ENCODE results near the gene ZNF438.

GRCh38 chr10:30991647-30992011, 40.0 kb downstream of the ZNF438 start:
- TF ChIP-seq EP300 (IDR thresholded peaks at IDR 0.05) (no peak), POLR2A (IDR thresholded peaks at IDR 0.05) (no peak)
